Amniotic epithelial cell (primary cell): ENCODE data around the gene ANK2.

Source experiments
- DNase-seq: peaks from one replicate; pipeline ENCODE4 v3.0.0-alpha.2; 2010; ENCODE audit warnings: low read depth

ANK2 gene

GRCh38 chr4:113049421-113050370, at the start of gene ANK2:
TSS of gene ANK2 (plus strand) at chr4:113049653. CDS start at chr4:113049729, 76 bp downstream.
- DNase-seq, result peak; percentile 45

GRCh38 chr4:113003841-113004240, 45.6 kb upstream of the ANK2 start:
- no peak for DNase-seq

- no peak for DNase-seq
These were observed 44.8 kb upstream of the ANK2 start for GRCh38 chr4:113004655-113005054.

DNA sequence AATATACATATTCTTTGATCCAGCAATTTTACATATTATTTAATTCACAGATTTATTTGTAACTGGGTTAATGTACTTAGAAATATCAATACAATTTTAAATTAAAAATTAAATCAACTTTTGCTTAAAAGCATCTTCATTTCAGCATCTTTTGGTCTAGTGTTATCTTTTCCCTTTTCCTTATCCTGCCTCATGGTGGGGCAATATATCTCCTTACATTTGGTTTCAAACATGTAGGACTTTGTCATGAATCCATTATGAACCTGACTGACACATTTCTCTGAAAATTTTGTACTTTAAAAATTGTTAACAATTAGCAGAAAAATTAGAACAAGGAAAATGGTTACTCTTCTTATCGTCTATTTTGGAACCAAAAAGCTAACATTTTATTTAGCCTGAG, 42.8 kb upstream of the ANK2 start:
- DNase-seq, result no peak

GRCh38 chr4:113007151-113007550, 42.3 kb upstream of the ANK2 start:
- DNase-seq, result no peak

- DNase-seq, result no peak
These were observed 41.3 kb upstream of the ANK2 start for GRCh38 chr4:113008135-113008534.

GRCh38 chr4:113008716-113009115, 40.7 kb upstream of the ANK2 start:
- no peak for DNase-seq

DNA sequence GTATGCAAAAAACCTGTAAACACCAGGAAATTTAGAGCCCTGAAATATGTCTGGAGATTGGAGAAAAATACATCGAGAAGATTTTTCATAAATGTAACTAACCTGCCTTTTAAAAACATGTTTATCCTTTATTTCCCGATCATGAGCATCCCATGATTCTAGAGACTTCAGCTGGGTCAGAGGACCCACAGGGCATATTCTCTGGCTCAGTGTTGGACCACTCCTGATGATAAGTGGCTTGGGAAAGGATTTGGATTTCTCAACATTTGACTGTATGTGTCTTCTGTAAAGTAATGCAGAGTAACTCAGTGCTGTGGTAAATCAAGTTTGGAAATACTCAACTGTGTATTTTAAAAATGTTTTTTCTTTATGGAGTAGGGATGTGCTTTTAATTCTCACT, 40.0 kb upstream of the ANK2 start:
- DNase-seq, result peak; percentile 32

- no peak for DNase-seq
These were observed 37.2 kb upstream of the ANK2 start for GRCh38 chr4:113012122-113012725.

DNA sequence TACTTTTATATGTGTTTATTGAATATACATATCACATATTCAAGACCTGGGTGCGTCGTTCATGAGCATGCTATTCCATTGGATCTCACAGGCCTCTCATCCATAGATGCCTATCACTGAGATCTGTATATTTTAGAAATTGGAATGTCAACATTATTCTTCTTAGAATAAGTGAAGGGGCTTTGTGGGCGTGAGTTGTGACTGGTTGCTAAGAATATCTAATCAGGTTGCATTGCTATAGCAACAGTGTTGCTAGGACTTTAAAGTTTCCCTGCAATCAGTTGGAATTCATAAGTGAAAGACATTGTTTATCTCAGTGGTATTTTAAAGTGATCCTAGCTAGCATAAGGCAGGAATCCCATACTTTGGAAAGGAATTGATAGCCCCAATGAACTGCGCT, 36.7 kb upstream of the ANK2 start:
- peak; percentile 41 for DNase-seq

- DNase-seq, result no peak
These were observed 35.7 kb upstream of the ANK2 start for GRCh38 chr4:113013751-113014150.

DNA sequence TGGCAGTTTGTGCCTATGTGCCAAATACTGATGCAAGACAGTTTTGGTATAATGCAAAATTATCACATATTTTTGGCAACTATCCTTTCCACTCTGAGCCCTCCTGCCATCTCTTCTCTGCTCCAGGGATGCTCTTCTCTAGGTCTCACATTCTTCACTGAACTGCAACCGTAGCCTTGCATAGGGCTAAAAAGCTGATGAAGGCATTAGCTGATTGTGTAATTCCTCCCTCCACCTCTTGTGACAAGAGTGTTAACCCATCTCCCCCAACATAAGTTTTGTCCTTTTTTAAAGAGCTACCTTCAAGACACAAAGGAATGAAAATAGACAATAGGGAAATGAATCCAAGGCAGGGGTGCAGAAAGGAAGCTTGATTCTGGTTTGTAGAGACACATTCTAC, 33.1 kb upstream of the ANK2 start:
- no peak for DNase-seq

- no peak for DNase-seq
These were observed 28.5 kb upstream of the ANK2 start for GRCh38 chr4:113020966-113021365.

DNA sequence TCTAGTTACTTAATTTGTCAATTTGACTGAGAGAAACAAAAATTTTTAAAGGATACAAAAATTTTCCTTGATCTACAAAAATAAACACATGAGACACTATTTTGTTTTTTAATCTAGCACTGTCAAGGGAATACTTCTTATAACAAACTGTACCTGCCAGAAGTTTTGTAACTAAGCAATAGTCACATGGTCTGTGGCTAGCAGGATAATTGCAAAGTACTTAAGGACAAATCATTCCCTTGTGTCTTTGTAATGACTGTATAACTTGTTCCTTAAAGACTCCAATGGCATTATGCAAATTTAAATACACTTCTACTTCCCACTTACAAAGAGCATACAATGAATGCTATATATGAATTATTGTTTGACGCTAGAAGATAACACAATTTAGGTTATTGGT, 25.1 kb upstream of the ANK2 start:
- DNase-seq, result no peak

DNA sequence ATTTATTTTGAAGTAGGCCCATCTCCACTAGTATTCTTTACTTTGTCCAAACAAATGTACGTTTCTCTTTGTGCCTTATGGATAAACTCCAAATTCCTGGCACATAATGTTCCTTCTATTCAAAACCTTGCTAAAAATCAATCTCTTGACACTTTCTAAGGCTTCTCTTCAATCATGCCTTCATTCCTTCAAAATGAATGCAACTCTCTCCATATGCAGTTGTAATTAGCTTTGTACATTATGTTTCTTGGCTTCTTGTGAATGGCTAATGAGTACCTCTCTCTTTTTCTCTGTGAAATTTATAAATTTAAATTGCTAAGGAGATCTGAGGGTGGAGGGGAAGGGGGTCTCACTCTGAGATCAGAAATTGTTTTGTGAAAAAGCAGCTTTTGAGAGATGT, 24.0 kb upstream of the ANK2 start:
- DNase-seq, result no peak

- DNase-seq, result no peak
These were observed 22.9 kb upstream of the ANK2 start for GRCh38 chr4:113026556-113026955.

- DNase-seq, result no peak
These were observed 21.4 kb upstream of the ANK2 start for GRCh38 chr4:113028074-113028473.

DNA sequence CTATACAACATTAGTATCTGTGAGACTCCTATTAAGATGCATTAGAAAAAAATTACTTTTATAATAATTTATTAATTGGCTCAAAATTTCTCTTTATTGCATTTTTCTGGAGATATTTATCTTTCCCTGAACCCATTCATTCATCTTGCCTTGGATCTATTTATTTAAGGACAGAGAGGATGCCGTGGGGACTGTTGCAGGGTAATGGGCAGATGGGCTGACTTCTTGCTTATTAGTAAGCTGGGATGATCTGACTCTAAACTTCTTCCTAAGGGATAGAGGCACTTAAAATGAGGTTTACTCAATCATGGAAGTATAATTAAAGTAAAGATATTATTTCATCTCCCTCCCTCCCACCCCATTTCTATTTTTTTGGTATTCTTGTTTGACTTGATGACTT, 18.2 kb upstream of the ANK2 start:
- DNase-seq, result no peak

GRCh38 chr4:113040793-113041192, 8.7 kb upstream of the ANK2 start:
- DNase-seq, result no peak

- DNase-seq, result no peak
These were observed 7.0 kb upstream of the ANK2 start for GRCh38 chr4:113042502-113042901.

GRCh38 chr4:113043591-113043990, 5.9 kb upstream of the ANK2 start:
- DNase-seq, result peak; percentile 19

GRCh38 chr4:113050371-113050755, 910 bp downstream of the ANK2 start:
- no peak for DNase-seq

GRCh38 chr4:113050837-113051236, 1.4 kb downstream of the ANK2 start:
- DNase-seq, result no peak

- no peak for DNase-seq
These were observed 1.9 kb downstream of the ANK2 start for GRCh38 chr4:113051361-113051760.
